ENCODE results near the gene RALY.

Gene RALY

GRCh38 chr20:33976959-33977358 lies 16.8 kb upstream of the RALY start:
- TF ChIP-seq CTCF (IDR thresholded peaks at IDR 0.05; ENCODE audit: insufficient read depth, low read depth, low read length, missing control alignments), result no peak
- no peak for DNase-seq (ENCODE audit: low read depth)
- no peak overlapping the region for H3K4me3 ChIP-seq (ENCODE audit: low read depth, low read length)

- TF ChIP-seq CTCF (IDR thresholded peaks at IDR 0.05; ENCODE audit: insufficient read depth, low read depth, low read length, missing control alignments), result no peak
- DNase-seq (ENCODE audit: low read depth), result no peak
- no peak overlapping the region for H3K4me3 ChIP-seq (ENCODE audit: low read depth, low read length)
These were observed 16.2 kb upstream of the RALY start for GRCh38 chr20:33977535-33977934.

- H3K4me3 ChIP-seq (ENCODE audit: low read depth, low read length), result no peak overlapping the region
- no peak for TF ChIP-seq CTCF (IDR thresholded peaks at IDR 0.05; ENCODE audit: insufficient read depth, low read depth, low read length, missing control alignments)
These were observed 14.6 kb upstream of the RALY start for GRCh38 chr20:33979094-33979493.

GRCh38 chr20:33981347-33981746 lies 12.4 kb upstream of the RALY start:
- no peak overlapping the region for H3K4me3 ChIP-seq (ENCODE audit: low read depth, low read length)
- DNase-seq (ENCODE audit: low read depth), result no peak
- TF ChIP-seq CTCF (IDR thresholded peaks at IDR 0.05; ENCODE audit: insufficient read depth, low read depth, low read length, missing control alignments), result no peak

More at GRCh38 chr20:33979094-33979493, 14.6 kb upstream of the RALY start:
- no peak for DNase-seq (ENCODE audit: low read depth)

- no peak overlapping the region for H3K4me3 ChIP-seq (ENCODE audit: low read depth, low read length)
- no peak for DNase-seq (ENCODE audit: low read depth)
- no peak for TF ChIP-seq CTCF (IDR thresholded peaks at IDR 0.05; ENCODE audit: insufficient read depth, low read depth, low read length, missing control alignments)
These were observed 11.7 kb upstream of the RALY start for GRCh38 chr20:33981964-33982363.

- no peak for TF ChIP-seq CTCF (IDR thresholded peaks at IDR 0.05; ENCODE audit: insufficient read depth, low read depth, low read length, missing control alignments)
These were observed 10.3 kb upstream of the RALY start for GRCh38 chr20:33983371-33983770.

GRCh38 chr20:33984182-33984719 lies 9.5 kb upstream of the RALY start:
- no peak for TF ChIP-seq CTCF (IDR thresholded peaks at IDR 0.05; ENCODE audit: insufficient read depth, low read depth, low read length, missing control alignments)
- H3K4me3 ChIP-seq (ENCODE audit: low read depth, low read length), result no peak overlapping the region

More at GRCh38 chr20:33983371-33983770, 10.3 kb upstream of the RALY start:
- no peak overlapping the region for H3K4me3 ChIP-seq (ENCODE audit: low read depth, low read length)
- DNase-seq (ENCODE audit: low read depth), result no peak

More at GRCh38 chr20:33984182-33984719, 9.5 kb upstream of the RALY start:
- DNase-seq (ENCODE audit: low read depth), result no peak
